ENCODE results near the gene EHD2. TPM values are rescaled to one million over a fixed set of nuclear protein-coding genes. Genes with fewer than 3 reads are reported as not detected.
"Not testable (repeated sequence)": the region's sequence is repeated elsewhere in the genome, so short reads cannot be mapped to it uniquely, and the experiment has no call there.

The EHD2 gene
- total RNA-seq, 1 donor from 2014 or later: 51.5 TPM

DNA sequence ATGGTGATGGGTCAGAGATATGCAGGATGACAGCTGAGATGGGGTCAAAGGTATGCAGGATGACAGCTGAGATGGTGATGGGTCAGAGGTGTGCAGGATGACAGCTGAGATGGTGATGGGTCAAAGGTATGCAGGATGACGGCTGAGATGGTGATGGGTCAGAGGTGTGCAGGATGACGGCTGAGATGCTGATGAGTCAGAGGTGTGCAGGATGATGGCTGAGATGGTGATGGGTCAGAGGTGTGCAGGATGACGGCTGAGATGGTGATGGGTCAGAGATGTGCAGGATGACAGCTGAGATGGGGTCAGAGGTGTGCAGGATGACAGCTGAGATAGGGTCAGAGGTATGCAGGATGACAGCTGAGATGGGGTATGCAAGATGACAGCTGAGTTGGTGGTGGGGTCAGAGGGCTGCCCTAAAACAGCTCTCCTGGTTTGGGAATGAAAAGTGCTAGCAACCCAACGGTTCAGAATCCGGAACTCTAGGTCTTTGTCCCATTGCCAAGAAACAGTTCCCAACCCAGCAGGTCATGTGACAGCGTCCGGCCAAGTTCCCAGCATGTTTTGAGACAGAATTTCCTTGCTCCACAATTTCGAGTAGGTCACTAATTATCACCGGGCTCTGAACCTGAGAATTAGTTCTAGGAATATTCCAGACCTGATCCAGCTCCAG is 68.5 kb downstream of the EHD2 start:
- DNase-seq: peak; percentile 62
- intact Hi-C loops (cut with micrococcal nuclease): no loop called here
- no peak for ATAC-seq

DNA sequence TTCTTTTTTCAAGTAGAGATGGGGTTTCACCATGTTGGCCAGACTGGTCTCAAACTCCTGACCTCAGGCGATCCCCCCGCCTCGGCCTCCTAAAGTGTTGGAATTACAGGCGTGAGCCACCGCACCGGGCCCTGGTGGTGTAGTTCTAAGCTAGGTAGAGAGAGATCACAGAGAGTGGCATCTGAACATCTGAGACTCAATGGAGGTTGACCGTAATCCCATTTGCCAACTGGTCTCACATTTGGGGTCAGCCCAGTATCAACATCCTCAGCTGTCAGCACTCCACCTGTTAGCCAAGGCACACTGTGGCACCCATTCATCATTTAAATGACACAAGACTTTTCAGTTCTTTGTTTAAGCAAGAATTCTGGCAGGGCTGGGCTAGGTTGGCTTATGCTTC is 73.3 kb downstream of the EHD2 start:
- intact Hi-C loops (cut with micrococcal nuclease): no loop called here
- ATAC-seq (no peak), DNase-seq (no peak)

DNA sequence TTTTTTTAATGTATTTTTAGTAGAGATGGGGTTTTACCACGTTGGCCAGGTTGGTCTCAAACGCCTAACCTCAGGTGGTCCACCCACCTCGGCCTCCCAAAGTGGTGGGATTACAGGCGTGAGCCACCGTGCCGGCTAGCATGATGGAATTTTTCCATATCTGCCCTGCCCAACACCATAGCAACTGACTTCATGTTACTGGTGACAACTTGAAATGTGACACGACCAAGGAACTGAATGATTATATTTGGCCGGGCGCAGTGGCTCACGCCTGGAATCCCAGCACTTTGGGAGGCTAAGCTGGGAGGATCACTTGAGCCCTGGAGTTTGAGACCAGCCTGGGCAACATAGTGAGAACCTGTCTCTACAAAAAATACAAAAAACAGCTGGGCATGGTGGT is 74.1 kb downstream of the EHD2 start:
- intact Hi-C loops (cut with micrococcal nuclease); ATAC-seq; DNase-seq: not testable (repeated sequence)

DNA sequence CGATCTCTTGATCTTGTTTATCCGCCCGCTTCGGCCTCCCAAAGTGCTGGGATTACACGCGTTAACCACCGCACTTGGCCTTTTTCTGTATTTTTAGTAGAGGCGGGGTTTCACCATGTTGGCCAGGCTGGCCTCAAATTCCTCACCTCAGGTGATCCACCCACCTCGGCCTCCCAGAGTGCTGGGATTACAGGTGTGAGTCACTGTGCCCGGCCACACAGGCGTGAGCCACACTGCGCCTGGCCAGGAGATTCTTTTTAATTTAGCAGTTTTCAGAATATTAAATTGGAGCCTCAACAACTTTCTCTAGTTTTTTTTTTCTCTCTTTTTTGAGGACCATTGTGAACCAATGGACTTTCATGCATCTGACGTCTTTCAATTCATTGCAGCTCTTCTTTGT is 76.6 kb downstream of the EHD2 start:
- intact Hi-C loops (cut with micrococcal nuclease): loop anchor here (2.0 kb wide), 1 partner anchor 23 kb away; no protein-coding TSS in a partner anchor
- not testable (repeated sequence) for ATAC-seq, DNase-seq

- peak; percentile 70 for ATAC-seq
- intact Hi-C loops (cut with micrococcal nuclease): no loop called here
- DNase-seq: peak; percentile 90
Measured at GRCh38 chr19:47790398-47790814, 77.2 kb downstream of the EHD2 start.

- DNase-seq (no peak), ATAC-seq (no peak)
- intact Hi-C loops (cut with micrococcal nuclease): no loop called here
Measured at GRCh38 chr19:47792616-47793015, 79.4 kb downstream of the EHD2 start.

Other genes with a start within 250 kb of the EHD2 start
- not detected for gene SLC8A2, start 241.5 kb upstream of the EHD2 start, total RNA-seq
- 12.3 TPM for gene KPTN, start 229.2 kb upstream of the EHD2 start, total RNA-seq
- gene NAPA, start 198.4 kb upstream of the EHD2 start, total RNA-seq: 123 TPM
- 0.47 TPM for gene ZNF541, start 140.3 kb upstream of the EHD2 start, total RNA-seq
- 9.5 TPM for gene BICRA, start 104.3 kb upstream of the EHD2 start, total RNA-seq
- 169 TPM for gene NOP53, start 32.1 kb downstream of the EHD2 start, total RNA-seq
- gene SELENOW, start 65.3 kb downstream of the EHD2 start, total RNA-seq: 1,300 TPM
- gene TPRX1, start 91.1 kb downstream of the EHD2 start, total RNA-seq: not detected
- gene CRX, start 108.5 kb downstream of the EHD2 start, total RNA-seq: not detected
- gene TPRX2, start 145.8 kb downstream of the EHD2 start, total RNA-seq: not detected
- gene SULT2A1, start 172.9 kb downstream of the EHD2 start, total RNA-seq: not detected

Measured in left ventricle myocardium superior (tissue), 1 donor.